Epithelial cell of proximal tubule (primary cell): ENCODE results near the gene KRTAP1-5. TPM values are rescaled to one million over a fixed set of nuclear protein-coding genes. Genes with fewer than 3 reads are reported as not detected.
"Not testable (repeated sequence)": the region's sequence is repeated elsewhere in the genome, so short reads cannot be mapped to it uniquely, and the experiment has no call there.

Experiments used
- DNase-seq: peaks from one replicate; pipeline ENCODE4 v3.0.0-alpha.2; 2011; ENCODE audit warnings: low read depth
- H3K4me3 ChIP-seq: 2 replicates; pipeline ENCODE4 v1.5.1; 2011; ENCODE audit warnings: low read depth, mild to moderate bottlenecking, low read length
- total RNA-seq: library from RNA; depleted of rRNA; stranded (reverse); fragments of >200 nt; gene quantifications from 2 replicates; pipeline ENCODE4 v1.2.3, GENCODE V29; 2015
- TF ChIP-seq, protein P1 (sequence below): conservative IDR thresholded peaks from 2 replicates; pipeline ENCODE4 v1.5.1; 2012; ENCODE audit warnings: low read depth, mild to moderate bottlenecking, low read length

KRTAP1-5 gene
- total RNA-seq, 1 donor from 2014 or later, result not detected

DNA sequence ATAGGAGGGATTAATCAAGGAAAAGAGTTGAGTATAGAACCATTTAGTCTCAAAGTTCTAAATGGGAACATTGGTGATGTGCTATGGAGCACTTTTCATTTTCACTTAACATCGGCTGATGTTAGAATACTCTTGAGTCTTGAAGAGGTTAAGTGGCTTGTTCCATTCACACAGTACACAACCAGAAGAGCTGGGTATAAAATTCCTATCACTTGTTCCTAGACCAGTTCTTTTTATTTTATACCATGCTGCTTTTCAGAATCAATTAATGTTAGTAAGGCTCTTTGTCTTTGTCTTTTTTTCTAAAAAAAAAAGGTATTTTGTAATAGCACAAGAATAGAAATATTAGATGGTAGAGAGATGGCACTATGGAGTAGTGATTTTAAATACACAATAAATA, 15.9 kb upstream of the KRTAP1-5 start:
- DNase-seq, result no peak
- H3K4me3 ChIP-seq, result no peak overlapping the region
- TF ChIP-seq, protein P1, sequence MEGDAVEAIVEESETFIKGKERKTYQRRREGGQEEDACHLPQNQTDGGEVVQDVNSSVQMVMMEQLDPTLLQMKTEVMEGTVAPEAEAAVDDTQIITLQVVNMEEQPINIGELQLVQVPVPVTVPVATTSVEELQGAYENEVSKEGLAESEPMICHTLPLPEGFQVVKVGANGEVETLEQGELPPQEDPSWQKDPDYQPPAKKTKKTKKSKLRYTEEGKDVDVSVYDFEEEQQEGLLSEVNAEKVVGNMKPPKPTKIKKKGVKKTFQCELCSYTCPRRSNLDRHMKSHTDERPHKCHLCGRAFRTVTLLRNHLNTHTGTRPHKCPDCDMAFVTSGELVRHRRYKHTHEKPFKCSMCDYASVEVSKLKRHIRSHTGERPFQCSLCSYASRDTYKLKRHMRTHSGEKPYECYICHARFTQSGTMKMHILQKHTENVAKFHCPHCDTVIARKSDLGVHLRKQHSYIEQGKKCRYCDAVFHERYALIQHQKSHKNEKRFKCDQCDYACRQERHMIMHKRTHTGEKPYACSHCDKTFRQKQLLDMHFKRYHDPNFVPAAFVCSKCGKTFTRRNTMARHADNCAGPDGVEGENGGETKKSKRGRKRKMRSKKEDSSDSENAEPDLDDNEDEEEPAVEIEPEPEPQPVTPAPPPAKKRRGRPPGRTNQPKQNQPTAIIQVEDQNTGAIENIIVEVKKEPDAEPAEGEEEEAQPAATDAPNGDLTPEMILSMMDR, result no peak

DNA sequence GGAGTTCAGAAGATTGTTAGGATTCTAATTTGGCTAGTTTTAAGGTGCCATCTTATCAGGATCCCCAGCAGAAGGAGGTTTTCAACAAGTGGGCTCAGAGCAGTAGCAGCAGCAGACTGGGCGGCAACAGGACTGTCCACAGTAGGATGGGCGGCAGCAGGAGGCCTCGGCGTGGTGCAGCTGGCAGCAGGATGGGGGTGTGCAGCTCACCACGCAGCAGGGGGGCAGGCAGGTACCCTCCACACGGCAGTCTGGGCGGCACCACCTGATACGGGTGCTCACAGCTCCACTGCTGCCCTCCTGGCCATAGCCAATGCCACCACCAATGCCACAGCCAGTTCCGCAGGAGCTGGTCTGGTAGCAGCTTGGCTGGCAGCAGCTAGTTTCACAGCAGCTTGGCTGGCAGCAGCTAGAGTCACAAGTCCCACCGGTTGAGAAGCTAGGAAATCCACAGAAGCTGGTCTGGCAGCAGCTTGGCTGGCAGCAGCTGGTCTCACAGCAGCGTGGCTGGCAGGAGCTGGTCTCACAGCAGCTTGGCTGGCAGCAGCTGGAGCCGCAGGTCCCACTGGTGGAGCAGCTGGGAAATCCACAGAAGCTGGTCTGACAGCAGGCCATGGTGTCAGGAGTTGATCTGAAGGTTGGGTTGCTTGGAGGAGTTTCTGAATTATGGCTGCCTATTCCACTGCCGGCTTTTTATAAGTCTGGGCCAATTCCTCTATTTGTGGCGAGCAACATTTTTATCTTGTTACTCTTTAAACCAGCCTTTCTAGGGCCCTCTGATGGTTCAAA, 14.0 kb upstream of the KRTAP1-5 start, which contains the start of gene KRTAP1-1:
TSS of gene KRTAP1-1 (minus strand) at position 668 of the 789 bp plus-strand sequence. CDS start at position 615, 53 bp downstream.
- H3K4me3 ChIP-seq, DNase-seq: not testable (repeated sequence)
- TF ChIP-seq, protein P1, result peak; percentile 14

DNA sequence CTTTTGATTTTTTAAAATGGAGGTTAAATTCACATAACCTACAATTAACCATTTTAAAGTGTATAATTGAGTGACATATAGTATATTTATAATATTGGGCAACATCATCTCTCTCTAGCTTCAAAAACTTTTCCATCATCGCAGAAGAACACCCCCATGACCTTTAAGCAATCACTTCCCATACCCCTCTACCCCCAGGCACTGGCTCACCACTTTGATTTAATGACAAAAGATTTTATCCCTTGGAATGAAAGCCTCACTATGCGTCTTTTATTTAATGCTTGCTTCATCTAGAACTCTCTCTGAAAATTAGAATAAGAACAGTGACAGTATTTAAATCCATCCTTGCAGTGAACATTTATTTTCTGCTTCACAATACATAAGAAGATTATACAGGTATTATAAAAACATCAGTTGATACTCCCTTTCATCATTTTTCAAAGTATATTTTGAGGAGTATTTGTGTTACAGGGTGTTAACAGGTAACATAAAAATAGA, 10.9 kb upstream of the KRTAP1-5 start:
- no peak for DNase-seq
- TF ChIP-seq, protein P1, result no peak
- H3K4me3 ChIP-seq, result no peak overlapping the region

DNA sequence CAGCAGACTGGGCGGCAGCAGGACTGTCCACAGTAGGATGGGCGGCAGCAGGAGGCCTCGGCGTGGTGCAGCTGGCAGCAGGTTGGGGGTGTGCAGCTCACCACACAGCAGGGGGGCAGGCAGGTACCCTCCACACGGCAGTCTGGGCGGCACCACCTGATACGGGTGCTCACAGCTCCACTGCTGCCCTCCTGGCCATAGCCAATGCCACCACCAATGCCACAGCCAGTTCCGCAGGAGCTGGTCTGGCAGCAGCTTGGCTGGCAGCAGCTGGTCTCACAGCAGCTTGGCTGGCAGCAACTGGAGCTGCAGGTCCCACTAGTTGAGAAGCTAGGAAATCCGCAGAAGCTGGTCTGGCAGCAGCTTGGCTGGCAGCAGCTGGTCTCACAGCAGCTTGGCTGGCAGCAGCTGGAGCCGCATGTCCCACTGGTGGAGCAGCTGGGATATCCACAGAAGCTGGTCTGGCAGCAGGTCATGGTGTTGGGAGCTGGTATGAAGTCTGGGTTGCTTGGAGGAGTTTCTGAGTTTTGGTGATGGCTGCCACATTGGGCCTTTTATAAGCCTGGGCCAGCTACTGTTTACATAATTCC, 7.4 kb upstream of the KRTAP1-5 start, which contains the start of gene KRTAP1-3:
TSS of gene KRTAP1-3 (minus strand) at position 529 of the 590 bp plus-strand sequence. CDS start at position 476, 53 bp downstream.
- DNase-seq, H3K4me3 ChIP-seq: not testable (repeated sequence)

DNA sequence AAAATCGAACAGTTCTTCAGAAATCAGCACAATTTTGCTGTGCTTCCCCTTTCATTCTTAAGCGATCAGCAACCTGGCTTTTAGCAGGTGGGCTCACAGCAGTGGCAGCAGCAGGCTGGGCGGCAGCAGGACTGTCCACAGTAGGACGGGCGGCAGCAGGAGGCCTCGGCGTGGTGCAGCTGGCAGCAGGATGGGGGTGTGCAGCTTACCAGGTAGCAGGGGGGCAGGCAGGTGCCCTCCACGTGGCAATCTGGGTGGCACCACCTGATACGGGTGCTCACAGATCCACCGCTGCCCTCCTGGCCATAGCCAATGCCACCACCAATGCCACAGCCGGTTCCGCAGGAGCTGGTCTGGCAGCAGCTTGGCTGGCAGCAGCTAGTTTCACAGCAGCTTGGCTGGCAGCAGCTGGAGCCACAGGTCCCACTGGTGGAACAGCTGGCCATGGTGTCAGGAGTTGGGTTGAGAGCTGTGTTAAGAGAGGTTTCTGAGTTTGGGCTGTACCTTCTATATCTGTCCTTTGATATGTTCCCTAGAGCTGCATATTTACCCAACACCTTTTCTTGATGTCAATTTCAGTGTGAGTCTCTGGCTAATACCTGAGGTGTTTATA, 2.7 kb upstream of the KRTAP1-5 start, which contains the start of gene KRTAP1-4:
TSS of gene KRTAP1-4 (minus strand) at position 563 of the 613 bp plus-strand sequence. CDS start at position 446, 117 bp downstream.
- H3K4me3 ChIP-seq, result no peak within 1 kb of the TSS
- TF ChIP-seq, protein P1, result no peak
- DNase-seq, result no peak

DNA sequence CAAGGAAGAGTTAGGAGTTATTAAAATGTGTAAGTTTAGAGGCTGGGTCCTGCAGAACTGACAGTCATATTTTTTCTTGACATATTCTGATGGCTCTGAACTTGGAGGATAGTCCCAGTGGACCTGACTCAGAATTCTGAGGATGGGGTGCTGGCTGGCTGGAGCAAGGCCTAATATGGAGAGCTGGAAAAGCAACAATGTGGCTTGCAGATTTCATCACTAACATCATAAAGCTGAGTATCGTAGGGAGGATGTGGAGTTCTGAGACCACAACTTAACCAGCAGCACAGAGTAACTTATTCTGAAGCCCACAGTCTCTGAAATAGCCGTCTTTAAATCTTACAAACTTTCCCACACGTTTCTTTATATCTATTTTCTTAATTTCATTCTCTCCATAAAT, 2.3 kb downstream of the KRTAP1-5 start:
- no peak overlapping the region for H3K4me3 ChIP-seq
- TF ChIP-seq, protein P1, result no peak
- no peak for DNase-seq

DNA sequence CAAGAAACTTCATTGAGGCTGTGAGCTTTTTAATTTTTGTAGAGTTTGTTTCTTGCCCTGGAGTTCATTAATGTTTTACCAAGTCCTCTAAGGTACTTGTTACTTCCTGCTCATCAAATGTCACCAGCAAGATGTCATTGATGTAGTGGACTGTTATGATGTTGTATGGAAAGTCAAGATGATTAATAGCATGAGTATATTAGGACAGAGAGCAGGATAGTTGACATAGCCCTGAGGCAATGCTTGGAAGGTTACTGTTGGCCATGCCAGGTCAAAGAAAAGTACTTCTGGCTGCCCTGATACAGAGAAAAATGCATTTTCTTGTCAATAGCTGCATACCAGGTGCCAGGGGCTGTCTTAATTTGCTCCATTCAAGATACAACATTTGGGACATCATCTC, 6.7 kb downstream of the KRTAP1-5 start:
- H3K4me3 ChIP-seq, result no peak overlapping the region
- TF ChIP-seq, protein P1, result no peak
- DNase-seq, result no peak
